B cell (primary cell): ENCODE results near the gene PTCHD1. TPM values are rescaled to one million over a fixed set of nuclear protein-coding genes. Genes with fewer than 3 reads are reported as not detected.

ENCODE experiments used
- ATAC-seq: fragments of 200-7000 bp; cut with Tn5 transposase; one replicate; pipeline ENCODE4 v1.10.0; 2021; ENCODE audit warnings: low read depth, mild to moderate bottlenecking, moderate number of reproducible peaks, moderate library complexity
- CTCF ChIA-PET: fragments of 350-600 bp; sonication (Branson Sonifier 250); formaldehyde crosslinking; loops from one replicate; lab custom pipeline; 2021; ENCODE audit warnings: antibody characterized with exemption, inconsistent platforms; lab: Charles Lee
- POLR2A ChIA-PET: fragments of 350-600 bp; sonication (Branson Sonifier 250); formaldehyde crosslinking; loops from one replicate; lab custom pipeline; 2021; ENCODE audit warnings: antibody characterized with exemption; lab: Charles Lee
- DNase-seq: peaks from one replicate; pipeline ENCODE4 v3.0.0; 2013
- H2AFZ ChIP-seq: 2 replicates; pipeline ENCODE4 v1.6.1; 2012; ENCODE audit warnings: mild to moderate bottlenecking, low read depth, low read length; ENCODE audit not compliant: insufficient read depth, poor library complexity, severe bottlenecking
- H3K27ac ChIP-seq, 2 donors: 1 replicate in 1 of 2; 2 replicates in 1 of 2; pipeline ENCODE4 v1.5.1; 2012 to 2013; ENCODE audit warnings: low read length in 2 of 2, mild to moderate bottlenecking in 2 of 2, moderate library complexity in 1 of 2
- H3K27me3 ChIP-seq, 4 experiments: fragments of 200-600 bp in 1 of 4; sonication (generic) in 1 of 4; replicated peaks in 1 of 4; 1 replicate in 2 of 4; 2 replicates in 2 of 4; pipeline versions ENCODE4 v1.6.1 to v1.7.0; 2013 to 2016; ENCODE audit warnings: low read length in 3 of 4, mild to moderate bottlenecking in 2 of 4, mixed read lengths in 1 of 4, moderate library complexity in 1 of 4; ENCODE audit not compliant: insufficient read depth in 4 of 4, control insufficient read depth in 3 of 4; ENCODE audit errors: control extremely low read depth in 1 of 4
- H3K36me3 ChIP-seq, 2 experiments: replicated peaks in 1 of 2; 1 replicate in 1 of 2; 2 replicates in 1 of 2; pipeline versions ENCODE4 v1.6.1 to v1.7.1; 2013; ENCODE audit warnings: low read length in 1 of 2; ENCODE audit not compliant: insufficient read depth in 2 of 2, control insufficient read depth in 1 of 2; ENCODE audit errors: control extremely low read depth in 1 of 2, extremely low read depth in 1 of 2
- H3K4me1 ChIP-seq, 2 donors: fragments of 200-600 bp in 1 of 2; sonication (generic) in 1 of 2; 1 replicate in 1 of 2; 2 replicates in 1 of 2; pipeline versions ENCODE4 v1.5.1 to v1.6.1; 2013 to 2017; ENCODE audit warnings: low read length in 2 of 2; ENCODE audit not compliant: control insufficient read depth in 2 of 2, insufficient read depth in 2 of 2
- H3K4me2 ChIP-seq: replicated peaks from 2 replicates; pipeline ENCODE3; 2012; ENCODE audit warnings: mild to moderate bottlenecking, low read depth, low read length; ENCODE audit not compliant: poor library complexity, severe bottlenecking
- H3K4me3 ChIP-seq, 5 experiments: fragments of 200-600 bp in 1 of 5; sonication (generic) in 1 of 5; 1 replicate in 3 of 5; 2 replicates in 2 of 5; pipeline versions ENCODE4 v1.5.1 to v1.7.0; 2011 to 2016; ENCODE audit warnings: low read length in 4 of 5, mild to moderate bottlenecking in 4 of 5, low read depth in 2 of 5, control low read depth in 1 of 5, moderate library complexity in 1 of 5; ENCODE audit not compliant: insufficient read depth in 1 of 5; ENCODE audit errors: control extremely low read depth in 1 of 5, extremely low read depth in 1 of 5
- H3K79me2 ChIP-seq: fragments of 200-600 bp; sonication (generic); one replicate; pipeline ENCODE4 v1.6.0; 2016; ENCODE audit warnings: low read length; ENCODE audit not compliant: control insufficient read depth, insufficient read depth
- H3K9ac ChIP-seq: fragments of 200-600 bp; sonication (generic); 2 replicates; pipeline ENCODE4 v1.6.1; 2017; ENCODE audit warnings: mild to moderate bottlenecking, low read length, moderate library complexity
- H3K9me3 ChIP-seq, 3 donors: one replicate each; pipeline versions ENCODE4 v1.6.1 to v1.7.1; 2013; ENCODE audit warnings: low read length in 2 of 3; ENCODE audit not compliant: control insufficient read depth in 2 of 3, insufficient read depth in 1 of 3; ENCODE audit errors: control extremely low read depth in 1 of 3
- H4K20me1 ChIP-seq: 2 replicates; pipeline ENCODE4 v1.6.0; 2012; ENCODE audit warnings: mild to moderate bottlenecking, low read length; ENCODE audit not compliant: insufficient read depth, control insufficient read depth, poor library complexity, severe bottlenecking
- H3K27ac Mint-ChIP-seq: one replicate; pipeline ENCODE4 v1.8.0; 2021; ENCODE audit warnings: mixed read lengths
- H3K27me3 Mint-ChIP-seq: one replicate; pipeline ENCODE4 v1.8.0; 2021; ENCODE audit warnings: mixed read lengths
- H3K4me1 Mint-ChIP-seq: one replicate; pipeline ENCODE4 v1.8.0; 2021; ENCODE audit warnings: mixed read lengths
- H3K4me3 Mint-ChIP-seq: one replicate; pipeline ENCODE4 v1.8.0; 2021; ENCODE audit warnings: mixed read lengths
- H3K9me3 Mint-ChIP-seq: one replicate; pipeline ENCODE4 v1.8.0; 2022; ENCODE audit warnings: mixed read lengths; ENCODE audit not compliant: insufficient read depth
- CTCF ChIP-seq: fragments of 200-600 bp; IDR thresholded peaks from one replicate; pipeline ENCODE4 v1.8.0; 2022; ENCODE audit warnings: antibody characterized with exemption, mild to moderate bottlenecking
- EZH2 ChIP-seq: IDR thresholded peaks from 2 replicates; pipeline ENCODE4 v1.6.1; 2012; ENCODE audit warnings: borderline replicate concordance, low read depth, mild to moderate bottlenecking, moderate library complexity, low read length; ENCODE audit not compliant: insufficient read depth, poor library complexity, severe bottlenecking
- WGBS: methylation state at CpG from one replicate; pipeline ENCODE4 v1.1.5; 2013; ENCODE audit warnings: missing lambda C conversion rate; ENCODE audit not compliant: insufficient coverage; 5-methylcytosine and 5-hydroxymethylcytosine counted together
- intact Hi-C: fragments of 100-400 bp; cut with micrococcal nuclease; formaldehyde crosslinking; loops from one replicate; pipeline ENCODE4 v1.10.0; 2022
- polyA plus RNA-seq: library from polyadenylated mRNA; depleted of rRNA; stranded (reverse); fragments of >200 nt; gene quantifications from 2 replicates; pipeline ENCODE4 v1.2.3, GENCODE V29; 2012
- total RNA-seq, 2 donors: library from RNA; stranded (reverse); fragments of 120-200 nt in 1 of 2; gene quantifications; 1 replicate in 1 of 2; 2 replicates in 1 of 2; pipeline versions ENCODE4 v1.2.3 to v1.2.4, GENCODE V29; 2013 to 2022

PTCHD1 gene
- total and polyA plus RNA-seq, 2 donors (not counting 1 experiment from before 2014, with no cell fraction given) = not detected

GRCh38 chrX:23344238-23344903 lies 9.7 kb downstream of the PTCHD1 start:
- H3K9me3 ChIP-seq = no peaks in the 10 kb centered on the region
- no peak overlapping the region for H3K27ac ChIP-seq
- H2AFZ ChIP-seq = no peak overlapping the region
- H3K9ac ChIP-seq = no peak overlapping the region
- peaks cover 2% of the 10 kb centered on the region for H3K4me1 Mint-ChIP-seq
- intact Hi-C loops = no loop called here
- WGBS = 70% methylated on average over 2 of the region's 5 CpGs
- no peaks in the 10 kb centered on the region for H3K27me3 ChIP-seq
- H3K36me3 ChIP-seq = no peaks in the 10 kb centered on the region
- H3K4me3 Mint-ChIP-seq = no peak overlapping the region
- H3K27me3 Mint-ChIP-seq = peaks cover 11% of the 10 kb centered on the region
- no peak overlapping the region for H3K4me2 ChIP-seq
- no peaks in the 10 kb centered on the region for H3K4me1 ChIP-seq
- H3K27ac Mint-ChIP-seq = no peak overlapping the region
- no peaks in the 10 kb centered on the region for H3K79me2 ChIP-seq
- H3K9me3 Mint-ChIP-seq = no peaks in the 10 kb centered on the region
- CTCF ChIA-PET = no interaction called here
- no peak overlapping the region for H3K4me3 ChIP-seq
- no peaks in the 10 kb centered on the region for H4K20me1 ChIP-seq
- ATAC-seq (no peak), DNase-seq (no peak)
- POLR2A ChIA-PET = no interaction called here
- TF ChIP-seq EZH2 = no peak
- no peak for TF ChIP-seq CTCF

GRCh38 chrX:23344904-23345271 lies 10.2 kb downstream of the PTCHD1 start:
- H3K27ac ChIP-seq = no peak overlapping the region
- no peak overlapping the region for H3K9ac ChIP-seq
- ChIA-PET POLR2A (no interaction called here), CTCF (no interaction called here)
- H3K79me2 ChIP-seq = no peaks in the 10 kb centered on the region
- H3K9me3 ChIP-seq = no peaks in the 10 kb centered on the region
- no peaks in the 10 kb centered on the region for H3K36me3 ChIP-seq
- no peak overlapping the region for H3K4me3 Mint-ChIP-seq
- no peaks in the 10 kb centered on the region for H3K27me3 ChIP-seq
- no peak for ATAC-seq
- DNase-seq = no peak
- no peak overlapping the region for H3K27ac Mint-ChIP-seq
- no peaks in the 10 kb centered on the region for H3K9me3 Mint-ChIP-seq
- intact Hi-C loops = no loop called here
- peaks cover 11% of the 10 kb centered on the region for H3K27me3 Mint-ChIP-seq
- H3K4me3 ChIP-seq = no peak overlapping the region
- peaks cover 2% of the 10 kb centered on the region for H3K4me1 Mint-ChIP-seq
- TF ChIP-seq CTCF (no peak), EZH2 (no peak)
- H2AFZ ChIP-seq = no peak overlapping the region
- no peaks in the 10 kb centered on the region for H3K4me1 ChIP-seq
- no peak overlapping the region for H3K4me2 ChIP-seq
- WGBS = no CpG with 5 or more reads among the region's 2 CpGs
- H4K20me1 ChIP-seq = no peaks in the 10 kb centered on the region
